EH (cell line): ENCODE data around the gene TGM6.

Experiments
- DNase-seq: peaks from one replicate; pipeline ENCODE4 v3.0.0-alpha.2; 2015; ENCODE audit warnings: low read depth

The TGM6 gene

DNA sequence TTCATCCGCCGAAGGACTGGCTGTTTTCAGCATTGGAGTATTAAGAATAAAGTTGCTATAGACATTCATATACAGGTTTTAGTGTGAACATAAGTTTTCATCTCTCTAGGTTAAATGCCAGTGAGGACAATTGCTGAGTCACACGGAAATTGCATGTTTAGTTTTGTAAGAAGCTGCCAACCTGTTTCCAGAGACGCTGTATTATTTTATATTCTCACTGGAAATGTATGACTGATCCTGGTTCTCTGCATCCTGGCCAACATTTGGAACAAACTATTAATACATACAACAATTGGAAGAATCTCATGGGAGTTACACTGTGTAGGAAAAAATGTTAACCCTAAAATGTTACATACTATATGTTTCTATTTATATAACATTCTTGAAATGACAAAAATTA, 16.7 kb upstream of the TGM6 start:
- DNase-seq = peak; percentile 20

- no peak for DNase-seq
Observed at GRCh38 chr20:2365091-2365490, 15.6 kb upstream of the TGM6 start.

- DNase-seq = no peak
Observed at GRCh38 chr20:2365666-2366065, 15.0 kb upstream of the TGM6 start.

DNA sequence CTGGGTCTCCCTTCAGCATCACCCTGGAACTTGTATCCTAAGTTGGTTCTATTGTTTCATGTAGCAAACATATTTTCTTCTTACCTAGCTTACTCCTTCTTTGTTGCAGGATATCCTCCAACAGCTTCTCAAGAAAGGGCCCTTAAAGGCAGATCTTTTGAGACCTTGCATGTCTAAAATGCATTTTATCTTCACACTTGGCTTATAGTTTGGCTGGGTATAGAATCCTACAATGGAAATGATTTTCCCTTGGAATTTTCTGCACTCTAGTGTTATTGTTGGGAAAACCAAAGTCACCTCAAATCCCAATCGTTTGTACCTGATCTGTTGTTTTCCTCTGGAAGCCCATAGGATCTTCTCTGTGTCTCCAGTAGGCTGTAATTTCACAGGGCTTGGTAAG, 12.1 kb upstream of the TGM6 start:
- DNase-seq = no peak

- no peak for DNase-seq
Observed at GRCh38 chr20:2373098-2373497, 7.6 kb upstream of the TGM6 start.

GRCh38 chr20:2374346-2375125, 6.2 kb upstream of the TGM6 start:
- DNase-seq = no peak

- DNase-seq = no peak
Observed at GRCh38 chr20:2378893-2379292, 1.8 kb upstream of the TGM6 start.

GRCh38 chr20:2379511-2380229, 1.0 kb upstream of the TGM6 start:
- no peak for DNase-seq

- no peak for DNase-seq
Observed at GRCh38 chr20:2381303-2381702, 602 bp downstream of the TGM6 start.

- peak; percentile 61 for DNase-seq
Observed at GRCh38 chr20:2382833-2383232, 2.1 kb downstream of the TGM6 start.

- DNase-seq = peak; percentile 81
Observed at GRCh38 chr20:2385026-2385425, 4.3 kb downstream of the TGM6 start.

- DNase-seq = no peak
Observed at GRCh38 chr20:2385496-2385895, 4.8 kb downstream of the TGM6 start.

DNA sequence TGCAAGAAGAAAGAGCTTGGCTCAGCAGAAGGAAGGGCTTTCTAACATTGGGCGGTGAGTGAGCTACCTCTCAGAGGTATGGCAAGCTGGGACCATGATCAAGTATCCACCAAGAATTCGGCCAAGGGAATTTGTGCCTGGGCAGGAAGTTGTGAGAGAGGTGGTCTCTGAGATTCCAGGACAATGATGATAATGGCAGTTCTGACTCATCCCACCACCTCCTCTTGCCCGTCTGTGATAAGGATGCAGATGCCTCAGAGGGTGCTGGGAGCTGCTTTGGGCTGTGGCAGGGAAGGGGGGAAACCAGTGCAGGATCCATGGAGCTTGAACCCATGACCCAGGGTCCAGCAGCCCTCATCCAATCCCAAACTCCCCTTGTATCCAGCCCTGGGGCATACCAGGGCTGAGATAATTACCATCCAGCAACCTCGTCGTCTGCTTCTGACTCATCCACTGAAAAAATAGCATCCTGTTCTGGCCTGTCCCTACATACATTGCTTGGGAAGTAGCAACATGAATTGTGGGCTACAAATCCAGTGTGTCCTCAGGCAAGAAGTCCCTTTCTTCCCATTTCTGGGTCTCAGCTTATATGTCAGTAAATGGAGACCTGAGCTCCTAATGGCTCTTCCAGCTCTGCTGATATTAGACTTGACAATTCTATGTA, 5.9 kb downstream of the TGM6 start:
- peak; percentile 87 for DNase-seq

DNA sequence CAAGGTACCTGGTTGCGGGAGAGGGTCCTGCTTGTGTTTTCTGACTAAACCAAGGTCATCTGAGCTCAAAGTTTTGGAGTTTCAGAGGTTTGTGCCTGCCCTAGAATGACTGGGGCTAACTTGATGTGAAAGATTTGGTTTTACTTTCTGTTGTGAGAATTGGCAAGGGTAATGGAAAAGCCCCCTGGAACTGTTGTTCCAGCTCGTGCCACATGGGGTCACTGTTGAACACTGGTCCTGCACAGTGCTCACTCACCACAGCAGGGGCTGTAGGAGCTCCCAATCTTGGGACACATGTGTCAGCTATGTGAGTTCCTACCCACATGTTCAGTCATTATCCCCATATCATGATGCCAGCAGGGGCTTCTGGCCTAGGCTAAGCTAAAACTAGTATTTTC, 6.5 kb downstream of the TGM6 start:
- DNase-seq = peak; percentile 45

DNA sequence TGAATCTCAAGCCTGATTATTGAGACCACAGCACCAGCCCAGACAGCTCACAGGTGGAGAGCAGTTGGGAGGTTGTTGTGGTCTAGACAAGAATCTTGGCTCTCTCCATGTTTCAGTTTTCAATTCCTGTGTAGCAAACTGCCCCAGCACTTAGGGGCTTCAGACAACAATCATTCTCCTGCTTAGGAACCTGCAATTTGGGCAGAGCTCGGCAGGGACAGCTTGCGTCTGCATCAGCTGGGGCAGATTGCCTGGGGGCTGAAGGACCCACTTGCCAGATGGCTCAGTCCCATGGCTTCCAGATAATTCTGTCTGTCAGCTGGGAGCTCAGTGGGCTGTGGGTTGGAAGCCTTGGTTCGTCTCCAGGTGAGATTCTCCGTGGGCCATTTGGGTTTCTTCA, 6.9 kb downstream of the TGM6 start:
- no peak for DNase-seq

DNA sequence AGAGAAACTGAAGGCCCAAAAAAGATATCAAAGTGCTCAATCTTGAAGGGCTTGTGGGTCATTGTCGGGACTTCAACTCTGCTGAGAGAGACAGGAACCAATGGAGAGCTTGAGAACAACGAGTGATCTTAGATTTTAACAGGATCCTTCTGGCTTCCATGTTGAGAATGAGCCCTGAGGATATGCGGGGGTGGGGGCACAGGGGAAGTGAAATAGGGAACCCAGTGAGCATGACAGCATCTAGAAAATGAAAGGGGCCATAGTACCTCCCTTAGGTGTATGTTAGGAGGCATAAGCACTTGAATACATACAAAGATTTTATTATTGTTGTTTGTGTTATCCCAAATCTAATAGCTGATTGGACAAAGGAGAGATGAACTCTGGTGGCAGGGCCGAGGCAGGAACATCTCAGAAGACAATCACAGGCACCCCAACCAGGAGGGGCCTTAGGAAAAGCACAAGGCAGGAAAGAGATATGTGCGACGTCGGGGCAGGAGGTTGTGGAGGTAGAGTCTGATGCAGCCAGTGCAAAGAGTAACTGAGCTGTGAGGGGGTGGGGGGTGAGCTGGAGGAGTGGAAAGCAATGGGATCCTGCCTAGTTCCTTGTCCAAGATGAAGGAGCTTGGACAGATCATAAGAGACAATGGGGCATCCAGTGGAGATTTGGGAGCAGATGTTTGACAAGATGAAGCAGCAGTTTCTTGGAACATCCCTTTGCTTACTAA, 10.4 kb downstream of the TGM6 start:
- no peak for DNase-seq

GRCh38 chr20:2394411-2395055, 13.8 kb downstream of the TGM6 start:
- no peak for DNase-seq

GRCh38 chr20:2395136-2395535, 14.4 kb downstream of the TGM6 start:
- no peak for DNase-seq

- no peak for DNase-seq
Observed at GRCh38 chr20:2396241-2396814, 15.6 kb downstream of the TGM6 start.

DNA sequence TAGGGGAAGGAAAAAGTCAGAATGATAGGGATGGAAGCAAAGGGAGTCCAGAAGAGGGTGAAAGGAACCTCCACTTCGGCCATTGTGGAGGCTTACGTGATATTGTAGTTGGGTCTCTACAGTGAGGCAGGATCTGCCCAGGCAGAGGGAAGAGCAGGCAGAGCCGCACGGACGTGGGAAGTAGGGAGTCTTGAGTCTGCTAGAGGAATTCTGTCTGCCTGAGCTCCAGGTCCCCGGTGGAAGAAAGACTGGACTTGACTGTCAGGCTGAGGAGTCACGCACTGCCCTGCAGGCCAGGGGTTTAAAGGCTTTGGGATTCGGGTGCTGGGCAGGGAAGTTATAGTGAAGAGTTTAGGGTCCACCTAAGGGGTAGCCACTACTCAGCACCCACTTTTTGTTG, 16.4 kb downstream of the TGM6 start:
- no peak for DNase-seq

- no peak for DNase-seq
Observed at GRCh38 chr20:2397595-2398145, 17.0 kb downstream of the TGM6 start.
